GM12878 (cell line): ENCODE results near the gene HMOX1. TPM values are rescaled to one million over a fixed set of nuclear protein-coding genes. Genes with fewer than 3 reads are reported as not detected.

Source experiments
- ATAC-seq: fragments of 200-7000 bp; cut with Tn5 transposase; 3 replicates; pipeline ENCODE4 v1.9.1; 2020; ENCODE audit warnings: mild to moderate bottlenecking, moderate library complexity
- BruUV-seq: library from RNA; stranded (reverse); fragments of 400-500 nt; replicated peaks from 2 replicates; lab custom pipeline; 2021; lab: Mats Ljungman, UMichigan
- CTCF ChIA-PET: fragments of 300-600 bp; sonication (Branson Sonifier 250); formaldehyde crosslinking; extraction: SDS; loops from one replicate; lab custom pipeline; 2021; ENCODE audit warnings: inconsistent platforms; lab: Yijun Ruan, JAX
- POLR2A ChIA-PET: fragments of 350-600 bp; formaldehyde crosslinking; extraction: SDS; loops from one replicate; lab custom pipeline; 2021; ENCODE audit warnings: inconsistent platforms; lab: Charles Lee
- RAD21 ChIA-PET: fragments of 300-600 bp; sonication (Branson Sonifier 250); formaldehyde crosslinking; loops from one replicate; lab custom pipeline; 2023; ENCODE audit warnings: antibody characterized with exemption; ENCODE audit not compliant: unreplicated experiment; lab: Charles Lee
- SMC1A ChIA-PET: fragments of 300-600 bp; sonication (Branson Sonifier 250); formaldehyde crosslinking; loops from one replicate; lab custom pipeline; 2023; ENCODE audit not compliant: unreplicated experiment, uncharacterized antibody; lab: Charles Lee
- DNase-seq: peaks from one replicate; pipeline ENCODE4 v3.0.0-alpha.2; 2011; ENCODE audit warnings: low read depth, low spot score
- FAIRE-seq: peaks from 3 replicates; lab custom pipeline; 2011; peaks lifted over from hg19 to GRCh38; lab: Jason Lieb, UNC
- H2AFZ ChIP-seq: 2 replicates; pipeline ENCODE4 v1.6.0; 2011; ENCODE audit warnings: low read depth, low read length, control low read depth; ENCODE audit not compliant: control insufficient read depth
- H3K27ac ChIP-seq: 2 replicates; pipeline ENCODE4 v1.5.1; 2011; ENCODE audit warnings: control low read depth; ENCODE audit not compliant: control insufficient read depth, insufficient read depth
- H3K27me3 ChIP-seq, 2 experiments: replicated peaks in 1 of 2; 2 replicates each; pipeline versions ENCODE4 v1.6.0 to v1.6.1; 2011; ENCODE audit warnings: low read length in 1 of 2; ENCODE audit not compliant: control insufficient read depth in 2 of 2, insufficient read depth in 2 of 2
- H3K36me3 ChIP-seq, 2 experiments: 2 replicates each; pipeline ENCODE4 v1.5.1; 2011; ENCODE audit warnings: low read length in 1 of 2; ENCODE audit not compliant: control insufficient read depth in 2 of 2, insufficient read depth in 2 of 2
- H3K4me1 ChIP-seq: 2 replicates; pipeline ENCODE4 v1.6.1; 2011; ENCODE audit warnings: mild to moderate bottlenecking, low read length, moderate library complexity, mixed read lengths; ENCODE audit not compliant: control insufficient read depth, insufficient read depth
- H3K4me2 ChIP-seq: 2 replicates; pipeline ENCODE4 v1.6.0; 2011; ENCODE audit warnings: control low read depth; ENCODE audit not compliant: control insufficient read depth, insufficient read depth
- H3K4me3 ChIP-seq: fragments of 200-600 bp; sonication (generic); 2 replicates; pipeline ENCODE4 v1.5.1; 2016
- H3K79me2 ChIP-seq: 2 replicates; pipeline ENCODE4 v1.6.0; 2011; ENCODE audit warnings: low read length; ENCODE audit not compliant: control insufficient read depth, insufficient read depth
- H3K9ac ChIP-seq: 2 replicates; pipeline ENCODE4 v1.8.0; 2011; ENCODE audit warnings: low read length, control low read depth, mixed read lengths; ENCODE audit not compliant: control insufficient read depth, insufficient read depth
- H3K9me3 ChIP-seq: replicated peaks from 3 replicates; pipeline ENCODE4 v1.5.1; 2011; ENCODE audit warnings: mild to moderate bottlenecking, low read length; ENCODE audit not compliant: control insufficient read depth, insufficient read depth
- H4K20me1 ChIP-seq: 2 replicates; pipeline ENCODE4 v1.6.0; 2011; ENCODE audit not compliant: control insufficient read depth, insufficient read depth
- IKZF1 ChIP-seq: fragments of 450-650 bp; conservative IDR thresholded peaks from 2 replicates; pipeline ENCODE4 v1.6.1; 2017; ENCODE audit warnings: antibody characterized with exemption, mild to moderate bottlenecking
- JUND ChIP-seq: IDR thresholded peaks from 2 replicates; pipeline ENCODE4 v1.6.1; 2012; ENCODE audit warnings: low read depth, mild to moderate bottlenecking, low read length, improper control_type of control experiment, moderate library complexity
- PAX5 ChIP-seq: IDR thresholded peaks from 2 replicates; pipeline ENCODE4 v1.6.1; 2011; ENCODE audit warnings: low read depth, low read length, borderline replicate concordance
- RUNX3 ChIP-seq: IDR thresholded peaks from 2 replicates; pipeline ENCODE4 v1.6.1; 2012; ENCODE audit warnings: low read length, inconsistent platforms
- SMC3 ChIP-seq: IDR thresholded peaks from 2 replicates; pipeline ENCODE4 v1.6.1; 2011; ENCODE audit warnings: low read length, improper control_type of control experiment, borderline replicate concordance
- SREBF1 ChIP-seq: IDR thresholded peaks from 2 replicates; pipeline ENCODE4 v1.6.1; 2012; ENCODE audit warnings: mild to moderate bottlenecking, low read length
- SUZ12 ChIP-seq: fragments of 200-600 bp; sonication (generic); IDR thresholded peaks from one replicate; pipeline ENCODE4 v1.6.1; 2018; ENCODE audit warnings: antibody characterized with exemption, mild to moderate bottlenecking; ENCODE audit not compliant: unreplicated experiment
- WGBS: methylation state at CpG from one replicate; pipeline ENCODE4 v1.1.6; 2016; ENCODE audit warnings: low lambda C conversion rate; ENCODE audit not compliant: insufficient replicate concordance, insufficient coverage; ENCODE audit errors: missing lambda C conversion rate; 5-methylcytosine and 5-hydroxymethylcytosine counted together
- in situ Hi-C: fragments of 300-500 bp; cut with MboI; formaldehyde crosslinking; loops from 9 replicates; pipeline ENCODE4 v1.14.3; 2018; ENCODE audit warnings: mixed read lengths
- intact Hi-C: fragments of 100-400 bp; cut with micrococcal nuclease; formaldehyde crosslinking; loops from one replicate; pipeline ENCODE4 v1.14.2; 2022; ENCODE audit not compliant: unreplicated experiment
- polyA plus RNA-seq, 11 experiments: library from polyadenylated mRNA; depleted of rRNA in 4 of 11; unstranded in 6 of 11; stranded (reverse) in 5 of 11; fragments of >200 nt; fragmentation: Nextera tagmentation in 4 of 11; fragmentation: Illumina TruSeq in 1 of 11; extraction: Ambion mirVana in 4 of 11; extraction: Trizol in 1 of 11; gene quantifications; 1 replicate in 1 of 11; 2 replicates in 10 of 11; pipeline versions ENCODE4 v1.2.1 to v1.2.3, GENCODE V29; 2011 to 2016; ENCODE audit warnings: inconsistent platforms in 2 of 11, missing spikeins in 2 of 11, low read depth in 1 of 11
- total RNA-seq, 4 experiments: library from RNA; depleted of rRNA in 3 of 4; stranded (reverse); fragments of >200 nt in 3 of 4; fragmentation: Illumina TruSeq in 1 of 4; extraction: Trizol in 1 of 4; gene quantifications; 2 replicates each; pipeline versions ENCODE4 v1.2.1 to v1.2.3, GENCODE V29; 2013 to 2021
- TF ChIP-seq, protein P1 (sequence below): fragments of 450-650 bp; formaldehyde crosslinking; IDR thresholded peaks from 2 replicates; pipeline ENCODE4 v1.5.0; 2022; ENCODE audit warnings: mild to moderate bottlenecking, missing genetic modification characterization
- TF ChIP-seq, protein P2 (sequence below): IDR thresholded peaks from 2 replicates; pipeline ENCODE4 v1.6.1; 2012; ENCODE audit warnings: low read length, inconsistent platforms

The HMOX1 gene
- total and polyA plus RNA-seq, 10 of the 15 experiments (the other 5 are each of a cell fraction or from before 2014, with no cell fraction given), result 1.5 to 36.7 (median 18.8) TPM

GRCh38 chr22:35425971-35426800 lies 45.3 kb downstream of the HMOX1 start (continued):
- TF ChIP-seq, protein P1, sequence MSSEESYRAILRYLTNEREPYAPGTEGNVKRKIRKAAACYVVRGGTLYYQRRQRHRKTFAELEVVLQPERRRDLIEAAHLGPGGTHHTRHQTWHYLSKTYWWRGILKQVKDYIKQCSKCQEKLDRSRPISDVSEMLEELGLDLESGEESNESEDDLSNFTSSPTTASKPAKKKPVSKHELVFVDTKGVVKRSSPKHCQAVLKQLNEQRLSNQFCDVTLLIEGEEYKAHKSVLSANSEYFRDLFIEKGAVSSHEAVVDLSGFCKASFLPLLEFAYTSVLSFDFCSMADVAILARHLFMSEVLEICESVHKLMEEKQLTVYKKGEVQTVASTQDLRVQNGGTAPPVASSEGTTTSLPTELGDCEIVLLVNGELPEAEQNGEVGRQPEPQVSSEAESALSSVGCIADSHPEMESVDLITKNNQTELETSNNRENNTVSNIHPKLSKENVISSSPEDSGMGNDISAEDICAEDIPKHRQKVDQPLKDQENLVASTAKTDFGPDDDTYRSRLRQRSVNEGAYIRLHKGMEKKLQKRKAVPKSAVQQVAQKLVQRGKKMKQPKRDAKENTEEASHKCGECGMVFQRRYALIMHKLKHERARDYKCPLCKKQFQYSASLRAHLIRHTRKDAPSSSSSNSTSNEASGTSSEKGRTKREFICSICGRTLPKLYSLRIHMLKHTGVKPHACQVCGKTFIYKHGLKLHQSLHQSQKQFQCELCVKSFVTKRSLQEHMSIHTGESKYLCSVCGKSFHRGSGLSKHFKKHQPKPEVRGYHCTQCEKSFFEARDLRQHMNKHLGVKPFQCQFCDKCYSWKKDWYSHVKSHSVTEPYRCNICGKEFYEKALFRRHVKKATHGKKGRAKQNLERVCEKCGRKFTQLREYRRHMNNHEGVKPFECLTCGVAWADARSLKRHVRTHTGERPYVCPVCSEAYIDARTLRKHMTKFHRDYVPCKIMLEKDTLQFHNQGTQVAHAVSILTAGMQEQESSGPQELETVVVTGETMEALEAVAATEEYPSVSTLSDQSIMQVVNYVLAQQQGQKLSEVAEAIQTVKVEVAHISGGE (CRISPR knock-in tag), result no peak
- TF ChIP-seq SREBF1 (no peak), SMC3 (no peak), PAX5 (no peak), SUZ12 (no peak), RUNX3 (no peak), JUND (no peak), IKZF1 (no peak)

- ChIA-PET POLR2A (no interaction called here), SMC1A (interaction anchor here (1.5 kb wide), 1 partner anchor 56 kb away, joined by 3 read pairs; no protein-coding TSS in a partner anchor), CTCF (interaction anchor here (0.8 to 1.6 kb wide), 2 partner anchors 74 to 76 kb away, joined by 4 to 5 read pairs; no protein-coding TSS in a partner anchor), RAD21 (no interaction called here)
- H3K4me3 ChIP-seq, result no peak overlapping the region
- no peak for DNase-seq
- H2AFZ ChIP-seq, result no peak overlapping the region
- intact Hi-C loops, result no loop called here
- H4K20me1 ChIP-seq, result no peaks in the 10 kb centered on the region; the same call in 1 of the 2 replicates
- 74% methylated on average over 5 of the region's 5 CpGs for WGBS
- no peak for ATAC-seq
- peaks cover 24 to 49% of the 10 kb centered on the region in 2 experiments; a peak in 3 of 4 replicates for H3K36me3 ChIP-seq
- H3K79me2 ChIP-seq, result no peaks in the 10 kb centered on the region
- no peak overlapping the region for H3K9ac ChIP-seq
- no TSS peak for BruUV-seq
- H3K27ac ChIP-seq, result no peak overlapping the region
- no peaks in the 10 kb centered on the region for H3K4me1 ChIP-seq
- no peaks in the 10 kb centered on the region for H3K9me3 ChIP-seq
- in situ Hi-C loops, result no loop called here
- TF ChIP-seq PAX5, result no peak
- TF ChIP-seq, protein P2, sequence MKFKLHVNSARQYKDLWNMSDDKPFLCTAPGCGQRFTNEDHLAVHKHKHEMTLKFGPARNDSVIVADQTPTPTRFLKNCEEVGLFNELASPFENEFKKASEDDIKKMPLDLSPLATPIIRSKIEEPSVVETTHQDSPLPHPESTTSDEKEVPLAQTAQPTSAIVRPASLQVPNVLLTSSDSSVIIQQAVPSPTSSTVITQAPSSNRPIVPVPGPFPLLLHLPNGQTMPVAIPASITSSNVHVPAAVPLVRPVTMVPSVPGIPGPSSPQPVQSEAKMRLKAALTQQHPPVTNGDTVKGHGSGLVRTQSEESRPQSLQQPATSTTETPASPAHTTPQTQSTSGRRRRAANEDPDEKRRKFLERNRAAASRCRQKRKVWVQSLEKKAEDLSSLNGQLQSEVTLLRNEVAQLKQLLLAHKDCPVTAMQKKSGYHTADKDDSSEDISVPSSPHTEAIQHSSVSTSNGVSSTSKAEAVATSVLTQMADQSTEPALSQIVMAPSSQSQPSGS, result no peak
- no peak overlapping the region for H3K4me2 ChIP-seq
- H3K27me3 ChIP-seq, result no peaks in the 10 kb centered on the region
- no peak for FAIRE-seq
Measured at GRCh38 chr22:35426801-35427140, 45.9 kb downstream of the HMOX1 start.
